NT2/D1 (cell line): ENCODE measurements around the gene REPIN1.

ENCODE experiments used
- SUZ12 ChIP-seq: IDR thresholded peaks from 2 replicates; pipeline ENCODE4 v1.6.1; 2011; ENCODE audit not compliant: insufficient read length, insufficient read depth; ENCODE audit errors: extremely low read depth
- YY1 ChIP-seq: IDR thresholded peaks from 2 replicates; pipeline ENCODE4 v1.6.1; 2011; ENCODE audit not compliant: insufficient read length, insufficient read depth
- ZNF274 ChIP-seq: IDR thresholded peaks from 2 replicates; pipeline ENCODE4 v1.6.1; 2011; ENCODE audit warnings: mild to moderate bottlenecking, low read depth, low read length

DNA sequence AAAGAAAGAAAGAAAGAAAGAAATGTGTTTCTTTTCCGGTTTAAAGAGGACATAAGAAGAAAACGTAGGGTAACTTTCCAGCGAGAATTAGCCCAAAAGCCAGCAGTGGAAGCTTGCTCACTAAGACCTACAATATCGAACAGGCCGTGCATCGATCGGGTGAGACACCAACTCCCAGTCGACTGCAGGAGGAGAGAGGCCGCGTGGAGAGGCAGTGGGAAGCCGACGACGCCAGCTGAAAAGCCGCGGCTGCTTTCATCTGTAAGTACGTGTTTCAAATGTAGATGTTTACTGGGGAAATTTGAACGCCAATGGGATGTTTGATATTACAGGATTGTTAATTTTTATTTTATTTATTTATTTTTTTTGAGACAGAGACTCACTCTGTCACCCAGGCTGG lies 53.2 kb downstream of the REPIN1 start:
- TF ChIP-seq YY1 (no peak), SUZ12 (no peak), ZNF274 (no peak)
